ENCODE data around the gene FBN1.

The FBN1 gene

GRCh38 chr15:48682942-48683651, 37.6 kb upstream of the FBN1 start:
- ChIA-PET POLR2A (no interaction called here), CTCF (no interaction called here)
- no peak for TF ChIP-seq ZBTB26 (tag by site-specific recombination; optimal IDR thresholded peaks at IDR 0.05)
- TF ChIP-seq ZNF785 (tag by site-specific recombination; IDR thresholded peaks at IDR 0.05): no peak
- TF ChIP-seq ZNF645 (tag by site-specific recombination; IDR thresholded peaks at IDR 0.05): no peak
- no peak for TF ChIP-seq ZNF433 (tag by site-specific recombination; IDR thresholded peaks at IDR 0.05; ENCODE audit: low read depth)
- no peak for TF ChIP-seq OSR2 (tag by site-specific recombination; IDR thresholded peaks at IDR 0.05)
- TF ChIP-seq ZNF362 (tag by site-specific recombination; IDR thresholded peaks at IDR 0.05): no peak
- no peak for TF ChIP-seq ZNF335 (tag by site-specific recombination; conservative IDR thresholded peaks at IDR 0.05)
- TF ChIP-seq KLF9 (tag by site-specific recombination; IDR thresholded peaks at IDR 0.05; ENCODE audit: low read depth): no peak
- no peaks in the 10 kb centered on the region for H3K9me3 ChIP-seq (ENCODE audit: control insufficient read depth, insufficient read depth, low read depth, low read length)
- no peak overlapping the region for H3K4me3 ChIP-seq (ENCODE audit: low read depth, low read length)
- no peaks in the 10 kb centered on the region for H3K36me3 ChIP-seq (ENCODE audit: control insufficient read depth in 2 of 2, insufficient read depth in 1 of 2, low read length in 2 of 2)
- no peaks in the 10 kb centered on the region for H3K4me1 ChIP-seq (ENCODE audit: control insufficient read depth, insufficient read depth, low read length)
- no peak overlapping the region for H3K27ac ChIP-seq (ENCODE audit: extremely low read depth, low read depth, low read length)

- no peaks in the 10 kb centered on the region for H3K36me3 ChIP-seq (ENCODE audit: control insufficient read depth in 2 of 2, insufficient read depth in 1 of 2, low read length in 2 of 2)
- no peaks in the 10 kb centered on the region for H3K4me1 ChIP-seq (ENCODE audit: control insufficient read depth, insufficient read depth, low read length)
- CTCF ChIA-PET: no interaction called here
- no peaks in the 10 kb centered on the region for H3K9me3 ChIP-seq (ENCODE audit: control insufficient read depth, insufficient read depth, low read depth, low read length)
- POLR2A ChIA-PET: no interaction called here
- H3K4me3 ChIP-seq (ENCODE audit: low read depth, low read length): no peak overlapping the region
- no peak overlapping the region for H3K27ac ChIP-seq (ENCODE audit: extremely low read depth, low read depth, low read length)
- TF ChIP-seq ZNF335 (tag by site-specific recombination; conservative IDR thresholded peaks at IDR 0.05): no peak
- no peak for TF ChIP-seq ZNF555 (tag by site-specific recombination; conservative IDR thresholded peaks at IDR 0.05)
- no peak for TF ChIP-seq ZNF324 (tag by site-specific recombination; IDR thresholded peaks at IDR 0.05)
- no peak for TF ChIP-seq ZNF341 (tag by site-specific recombination; IDR thresholded peaks at IDR 0.05; ENCODE audit: low read depth)
- no peak for TF ChIP-seq KLF8 (tag by site-specific recombination; IDR thresholded peaks at IDR 0.05)
- no peak for TF ChIP-seq BCL11B (tag by site-specific recombination; IDR thresholded peaks at IDR 0.05; ENCODE audit: low read depth)
- no peak for TF ChIP-seq ZNF518A (tag by site-specific recombination; conservative IDR thresholded peaks at IDR 0.05; ENCODE audit: low read depth)
- TF ChIP-seq ZNF18 (tag by site-specific recombination; IDR thresholded peaks at IDR 0.05): no peak
- no peak for TF ChIP-seq ZBTB6 (tag by site-specific recombination; IDR thresholded peaks at IDR 0.05)
- no peak for TF ChIP-seq ZNF692 (tag by site-specific recombination; IDR thresholded peaks at IDR 0.05)
- TF ChIP-seq ZNF830 (tag by site-specific recombination; IDR thresholded peaks at IDR 0.05; ENCODE audit: low read depth): no peak
- no peak for TF ChIP-seq BCL6B (tag by site-specific recombination; IDR thresholded peaks at IDR 0.05)
Observed at GRCh38 chr15:48681353-48681752, 35.8 kb upstream of the FBN1 start.

Measured in HEK293 (cell line).